Adrenal gland (tissue), 12 donors: ENCODE data around the gene M6PR. TPM values are rescaled to one million over a fixed set of nuclear protein-coding genes. Genes with fewer than 3 reads are reported as not detected.
"Not testable (repeated sequence)": the region's sequence is repeated elsewhere in the genome, so short reads cannot be mapped to it uniquely, and the experiment has no call there.

Experiments used
- DNase-seq, 7 donors: peaks; one replicate each; pipeline ENCODE4 v3.0.0-alpha.2; 2019 to 2020
- H3K27ac ChIP-seq, 5 donors: fragments of 200-600 bp; sonication (generic) in 4 of 5; 1 replicate in 3 of 5; 2 replicates in 2 of 5; pipeline versions ENCODE4 v1.5.1 to v1.8.0; 2016 to 2020; ENCODE audit warnings: mild to moderate bottlenecking in 1 of 5
- H3K27me3 ChIP-seq: fragments of 200-600 bp; 2 replicates; pipeline ENCODE4 v1.8.0; 2021
- H3K36me3 ChIP-seq, 2 donors: fragments of 200-600 bp; replicated peaks in 1 of 2; 1 replicate in 1 of 2; 2 replicates in 1 of 2; pipeline versions ENCODE4 v1.5.1 to v1.8.0; 2018 to 2022
- H3K4me1 ChIP-seq, 2 donors: fragments of 200-600 bp; replicated peaks in 1 of 2; 1 replicate in 1 of 2; 2 replicates in 1 of 2; pipeline versions ENCODE4 v1.5.1 to v1.8.0; 2018 to 2021
- H3K4me3 ChIP-seq, 4 donors: fragments of 200-600 bp; sonication (generic) in 3 of 4; one replicate each; pipeline ENCODE4 v1.5.1; 2016 to 2018
- H3K9me3 ChIP-seq, 3 donors: fragments of 200-600 bp; sonication (generic) in 1 of 3; replicated peaks in 1 of 3; 1 replicate in 2 of 3; 2 replicates in 1 of 3; pipeline versions ENCODE4 v1.5.1 to v1.8.0; 2016 to 2021
- CTCF ChIP-seq, 6 experiments: fragments of 450-650 bp in 4 of 6; fragments of 200-600 bp in 2 of 6; sonication (generic) in 1 of 6; IDR thresholded peaks; 1 replicate in 5 of 6; 2 replicates in 1 of 6; pipeline versions ENCODE4 v1.5.1 to v1.8.0; 2016 to 2021; ENCODE audit warnings: antibody characterized with exemption in 6 of 6, mild to moderate bottlenecking in 2 of 6, moderate library complexity in 1 of 6
- POLR2A ChIP-seq, 2 donors: fragments of 450-650 bp; IDR thresholded peaks; one replicate each; pipeline ENCODE4 v1.6.1; 2017; ENCODE audit warnings: antibody characterized with exemption in 2 of 2, mild to moderate bottlenecking in 2 of 2, moderate library complexity in 1 of 2
- WGBS, 4 donors: extraction: QIAGEN DNeasy Blood & Tissue Kit in 2 of 4; methylation state at CpG; one replicate each; pipeline versions ENCODE4 v1.1.5 to v1.1.7; 2013 to 2017; 5-methylcytosine and 5-hydroxymethylcytosine counted together
- intact Hi-C, 2 donors: fragments of 100-400 bp; cut with DNase I; formaldehyde crosslinking; loops; one replicate each; pipeline versions ENCODE4 v1.14.1 to v1.15.0; 2022 to 2023
- polyA plus RNA-seq, 3 donors: library from polyadenylated mRNA; stranded (reverse); fragments of 200-250 nt in 2 of 3; fragments of 350-450 nt in 1 of 3; fragmentation: Illumina TruSeq in 1 of 3; extraction: RNeasy Lipid Tissue Mini Kit (QIAGEN cat#74804) in 1 of 3; gene quantifications; one replicate each; pipeline ENCODE4 v1.2.3, GENCODE V29; 2013 to 2014
- total RNA-seq, 9 donors: library from RNA; depleted of rRNA in 4 of 9; stranded (reverse); fragments of >200 nt in 4 of 9; fragments of 120-200 nt in 1 of 9; fragmentation: NEBNext Ultra II Directional in 1 of 9; extraction: Animal tissue kit (Norgen Biotek cat#: 25700) in 1 of 9; gene quantifications; one replicate each; pipeline versions ENCODE4 v1.1.0 to v1.2.4, GENCODE V29; 2013 to 2023
- donor health status: healthy with polysubstance abuse.
- donor health status: Bipolar disorder and iron deficiency.
- donor health status: DM: yes; HTN: yes; CAD: no.
- donor health status: DM: no; HTN: no; CAD: no.
- donor health status: DM: no; HTN: no; CAD: no.
- donor health status: DM: yes; HTN: yes; CAD: no.

The M6PR gene
- total and polyA plus RNA-seq, 12 donors: 48.8 to 194 (median 135) TPM

DNA sequence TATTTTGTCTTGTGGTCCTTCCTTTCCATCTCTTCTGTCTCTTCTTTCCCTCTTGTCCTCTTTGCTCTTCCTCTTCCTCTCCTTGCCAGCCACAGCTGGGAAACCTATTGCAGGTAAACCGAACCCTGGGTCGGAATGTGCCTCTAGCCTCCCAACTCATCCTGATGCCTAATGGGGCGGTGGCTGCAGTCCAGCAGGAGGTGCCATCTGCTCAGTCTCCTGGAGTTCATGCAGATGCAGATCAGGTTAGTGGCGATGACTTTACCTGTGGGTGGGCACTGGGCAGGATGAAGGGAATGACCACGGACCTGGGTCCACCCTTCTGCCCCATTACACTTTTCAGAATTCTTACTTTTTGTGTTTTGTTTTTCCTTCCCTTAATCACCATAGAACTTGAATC is 26.9 kb downstream of the M6PR start:
- Histone ChIP-seq H3K27me3 (no peaks in the 10 kb centered on the region), H3K4me3 (no peak overlapping the region), H3K9me3 (no peaks in the 10 kb centered on the region), H3K27ac (no peak overlapping the region), H3K36me3 (peaks cover 0 to 23% of the 10 kb centered on the region in 2 donors), H3K4me1 (no peaks in the 10 kb centered on the region)
- TF ChIP-seq CTCF (IDR thresholded peaks at IDR 0.05): no peak
- no peak for TF ChIP-seq POLR2A (IDR thresholded peaks at IDR 0.05)
- DNase-seq: no peak
- 95 to 99% (median 98%) methylated on average over 5 of the region's 5 CpGs for WGBS, 4 donors
- intact Hi-C loops: no loop called here

- H3K27ac ChIP-seq, H3K4me3 ChIP-seq, DNase-seq, H3K27me3 ChIP-seq, H3K9me3 ChIP-seq, intact Hi-C loops: not testable (repeated sequence)
- H3K36me3 ChIP-seq: peaks cover 0 to 23% of the 10 kb centered on the region in 2 donors
- WGBS, 4 donors: 80 to 86% (median 84%) methylated on average over 4 of the region's 4 CpGs
- peaks cover 5 to 11% of the 10 kb centered on the region in 2 donors for H3K4me1 ChIP-seq
Measured at GRCh38 chr12:8919643-8920042, 29.8 kb downstream of the M6PR start.

- Histone ChIP-seq H3K36me3 (peaks cover 0 to 19% of the 10 kb centered on the region in 2 donors), H3K27me3 (no peaks in the 10 kb centered on the region), H3K27ac (no peak overlapping the region), H3K9me3 (no peaks in the 10 kb centered on the region), H3K4me3 (no peak overlapping the region), H3K4me1 (peaks cover 5 to 22% of the 10 kb centered on the region in 2 donors)
- DNase-seq: no peak
- WGBS, 4 donors: 76 to 100% (median 83%) methylated on average over 1 of the region's 1 CpG
- TF ChIP-seq CTCF (IDR thresholded peaks at IDR 0.05): no peak
- TF ChIP-seq POLR2A (IDR thresholded peaks at IDR 0.05): no peak
- intact Hi-C loops: no loop called here
Measured at GRCh38 chr12:8917751-8918150, 31.7 kb downstream of the M6PR start.

DNA sequence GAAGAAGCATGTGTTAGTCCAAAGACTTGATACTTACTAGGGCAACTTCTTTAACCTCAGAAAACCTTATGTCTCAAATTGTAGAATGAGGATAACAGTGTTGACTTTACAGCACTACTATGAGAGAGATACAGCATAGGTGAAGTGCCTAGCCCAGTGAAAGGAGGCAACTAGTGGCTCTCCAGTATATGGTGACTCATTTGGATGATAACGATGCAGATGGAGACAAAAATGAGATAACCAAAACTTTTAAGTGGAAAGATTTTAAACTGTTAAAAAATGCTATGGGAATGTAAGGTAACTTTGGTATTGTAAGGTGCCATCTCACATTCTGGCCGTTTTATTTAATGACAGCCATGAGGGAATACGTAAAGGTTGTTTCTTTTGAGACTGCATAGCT is 32.4 kb downstream of the M6PR start:
- WGBS, 4 donors: 66 to 82% (median 74%) methylated on average over 3 of the region's 3 CpGs
- intact Hi-C loops: no loop called here
- Histone ChIP-seq H3K4me3 (no peak overlapping the region), H3K27me3 (no peaks in the 10 kb centered on the region), H3K4me1 (peaks cover 5 to 23% of the 10 kb centered on the region in 2 donors), H3K27ac (no peak overlapping the region), H3K9me3 (no peaks in the 10 kb centered on the region), H3K36me3 (peaks cover 0 to 12% of the 10 kb centered on the region in 2 donors)
- DNase-seq: no peak
- TF ChIP-seq POLR2A (IDR thresholded peaks at IDR 0.05) (no peak), CTCF (IDR thresholded peaks at IDR 0.05) (no peak)

- H3K4me1 ChIP-seq: peaks cover 5 to 23% of the 10 kb centered on the region in 2 donors
- no peak overlapping the region for H3K4me3 ChIP-seq
- H3K36me3 ChIP-seq: peaks cover 0 to 4% of the 10 kb centered on the region in 2 donors
- DNase-seq: no peak
- no peak overlapping the region for H3K27ac ChIP-seq
- no peaks in the 10 kb centered on the region for H3K9me3 ChIP-seq
- H3K27me3 ChIP-seq: no peaks in the 10 kb centered on the region
- TF ChIP-seq CTCF (IDR thresholded peaks at IDR 0.05) (no peak), POLR2A (IDR thresholded peaks at IDR 0.05) (no peak)
- intact Hi-C loops: no loop called here
Measured at GRCh38 chr12:8916154-8916553, 33.3 kb downstream of the M6PR start.
